ENCODE results near the gene FOS. TPM values are rescaled to one million over a fixed set of nuclear protein-coding genes. Genes with fewer than 3 reads are reported as not detected.

The FOS gene
- total RNA-seq, 2 donors from 2014 or later: 232 to 555 TPM

- no peaks in the 10 kb centered on the region for H3K4me1 ChIP-seq
- no peak for TF ChIP-seq CTCF (IDR thresholded peaks at IDR 0.05)
- H3K27me3 ChIP-seq: no peaks in the 10 kb centered on the region
- H3K4me3 ChIP-seq: no peak overlapping the region
- no peaks in the 10 kb centered on the region for H3K9me3 ChIP-seq
- no peaks in the 10 kb centered on the region for H3K36me3 ChIP-seq
- no peak overlapping the region for H3K27ac ChIP-seq
- no peak for DNase-seq (ENCODE audit: low spot score)
Measured at GRCh38 chr14:75328558-75329155, 50.0 kb downstream of the FOS start.

- Histone ChIP-seq H3K4me3 (no peak overlapping the region), H3K27ac (no peak overlapping the region), H3K27me3 (no peaks in the 10 kb centered on the region), H3K4me1 (peaks cover 0 to 5% of the 10 kb centered on the region in 2 donors), H3K9me3 (no peaks in the 10 kb centered on the region), H3K36me3 (no peaks in the 10 kb centered on the region)
- no peak for DNase-seq (ENCODE audit: low spot score)
- TF ChIP-seq CTCF (IDR thresholded peaks at IDR 0.05): no peak
Measured at GRCh38 chr14:75329369-75329768, 50.7 kb downstream of the FOS start.

- no peak for TF ChIP-seq CTCF (IDR thresholded peaks at IDR 0.05)
- H3K4me1 ChIP-seq: peaks cover 0 to 12% of the 10 kb centered on the region in 2 donors
- no peaks in the 10 kb centered on the region for H3K36me3 ChIP-seq
Measured at GRCh38 chr14:75331471-75331870, 52.8 kb downstream of the FOS start.

More at GRCh38 chr14:75331471-75331870, 52.8 kb downstream of the FOS start:
- Histone ChIP-seq H3K27ac (no peak overlapping the region), H3K27me3 (no peaks in the 10 kb centered on the region), H3K4me3 (no peak overlapping the region), H3K9me3 (no peaks in the 10 kb centered on the region)
- no peak for DNase-seq (ENCODE audit: low spot score)

Other genes starting within 250 kb of the FOS start
- gene MLH3, start 227.4 kb upstream of the FOS start, total RNA-seq: 10 to 100 TPM; 16.1 to 19.1 TPM
- gene ACYP1, start 214.8 kb upstream of the FOS start, total RNA-seq: 10 to 100 TPM; 11.0 to 19.5 TPM
- gene ZC2HC1C, start 209.2 kb upstream of the FOS start, total RNA-seq: 10 to 100 TPM in 1 of 2 donors, 1 to 10 TPM in 1; 4.8 to 10.5 TPM
- 10 to 100 TPM; 45.7 to 49.2 TPM for gene NEK9, start 151.8 kb upstream of the FOS start, total RNA-seq
- gene TMED10, start 102.2 kb upstream of the FOS start, total RNA-seq: 100 to 1,000 TPM; 261 to 325 TPM
- 10 to 100 TPM; 46.1 to 67.4 TPM for gene JDP2, start 149.2 kb downstream of the FOS start, total RNA-seq
- 1 to 10 TPM; 1.4 to 6.2 TPM for gene BATF, start 243.6 kb downstream of the FOS start, total RNA-seq